SK-MEL-5 (cell line): ENCODE measurements around the gene STK17A. TPM values are rescaled to one million over a fixed set of nuclear protein-coding genes. Genes with fewer than 3 reads are reported as not detected.

Experiments
- DNase-seq: peaks from one replicate; pipeline ENCODE4 v3.0.0-alpha.2; 2016; ENCODE audit warnings: low read depth, low spot score
- in situ Hi-C: cut with HindIII; loops from 2 replicates; pipeline ENCODE4 v1.10.0; 2016; ENCODE audit warnings: low sequenced_read_pairs, high pct_unique_total_duplicates, low pct_unique_long_range_greater_than_20kb
- total RNA-seq: library from RNA; depleted of rRNA; stranded (reverse); fragments of >200 nt; shearing (Covaris generic); gene quantifications from 2 replicates; pipeline ENCODE4 v1.2.3, GENCODE V29; 2014

STK17A gene
- total RNA-seq, 1 experiment from 2014 or later = 121 TPM

GRCh38 chr7:43642897-43643630 lies 60.2 kb downstream of the STK17A start:
- in situ Hi-C loops = no loop called here
- no peak for DNase-seq

- DNase-seq = no peak
These were observed 60.9 kb downstream of the STK17A start for GRCh38 chr7:43643846-43644245.

GRCh38 chr7:43645699-43646226 lies 62.9 kb downstream of the STK17A start:
- no peak for DNase-seq
- in situ Hi-C loops = no loop called here

More at GRCh38 chr7:43643846-43644245, 60.9 kb downstream of the STK17A start:
- in situ Hi-C loops = no loop called here

GRCh38 chr7:43646603-43647338 lies 63.9 kb downstream of the STK17A start:
- DNase-seq = no peak
- in situ Hi-C loops = no loop called here

- in situ Hi-C loops = no loop called here
- no peak for DNase-seq
These were observed 64.4 kb downstream of the STK17A start for GRCh38 chr7:43647339-43647672.

GRCh38 chr7:43647673-43648472 lies 65.0 kb downstream of the STK17A start:
- in situ Hi-C loops = no loop called here

GRCh38 chr7:43648473-43649406 lies 65.8 kb downstream of the STK17A start:
- in situ Hi-C loops = no loop called here
- DNase-seq = no peak

More at GRCh38 chr7:43647673-43648472, 65.0 kb downstream of the STK17A start:
- DNase-seq = peak; percentile 72

GRCh38 chr7:43649755-43650274 lies 66.9 kb downstream of the STK17A start:
- DNase-seq = peak; percentile 14
- in situ Hi-C loops = no loop called here

GRCh38 chr7:43650457-43651052 lies 67.6 kb downstream of the STK17A start:
- no peak for DNase-seq
- in situ Hi-C loops = no loop called here

GRCh38 chr7:43652364-43652763 lies 69.5 kb downstream of the STK17A start:
- no peak for DNase-seq
- in situ Hi-C loops = no loop called here

- DNase-seq = no peak
- in situ Hi-C loops = no loop called here
These were observed 70.6 kb downstream of the STK17A start for GRCh38 chr7:43653466-43653865.

GRCh38 chr7:43653891-43654504 lies 71.1 kb downstream of the STK17A start:
- DNase-seq = no peak
- in situ Hi-C loops = no loop called here

- in situ Hi-C loops = no loop called here
- DNase-seq = peak; percentile 16
These were observed 72.7 kb downstream of the STK17A start for GRCh38 chr7:43655584-43655983.

GRCh38 chr7:43656997-43657396 lies 74.1 kb downstream of the STK17A start:
- DNase-seq = no peak
- in situ Hi-C loops = no loop called here

GRCh38 chr7:43658718-43659548 lies 76.0 kb downstream of the STK17A start:
- no peak for DNase-seq
- in situ Hi-C loops = no loop called here
